D721Med (cell line): ENCODE data around the gene PSMD13.

Experiments used
- DNase-seq: peaks from one replicate; pipeline ENCODE4 v3.0.0; 2011; ENCODE audit warnings: low spot score; ENCODE audit not compliant: insufficient read length
- FAIRE-seq: peaks from 2 replicates; lab custom pipeline; 2011; peaks lifted over from hg19 to GRCh38; lab: Jason Lieb, UNC
- CTCF ChIP-seq: IDR thresholded peaks from 2 replicates; pipeline ENCODE4 v1.5.1; 2012; ENCODE audit warnings: mild to moderate bottlenecking, control low read depth; ENCODE audit not compliant: insufficient read depth; ENCODE audit errors: missing control alignments

PSMD13 gene

GRCh38 chr11:280706-281485 lies 44.1 kb downstream of the PSMD13 start:
- DNase-seq (no peak), FAIRE-seq (no peak)
- TF ChIP-seq CTCF: no peak

GRCh38 chr11:281486-282161 lies 44.8 kb downstream of the PSMD13 start:
- no peak for FAIRE-seq
- DNase-seq: no peak
- TF ChIP-seq CTCF: no peak

GRCh38 chr11:282171-282570 lies 45.4 kb downstream of the PSMD13 start:
- DNase-seq: no peak
- no peak for TF ChIP-seq CTCF
- FAIRE-seq: no peak

- FAIRE-seq: no peak
- DNase-seq: no peak
- no peak for TF ChIP-seq CTCF
These were observed 46.0 kb downstream of the PSMD13 start for GRCh38 chr11:282630-283360.

- DNase-seq: no peak
- FAIRE-seq: no peak
- TF ChIP-seq CTCF: no peak
These were observed 46.8 kb downstream of the PSMD13 start for GRCh38 chr11:283405-284104.

GRCh38 chr11:284105-285020 lies 47.6 kb downstream of the PSMD13 start:
- DNase-seq: no peak
- FAIRE-seq: no peak

More at GRCh38 chr11:284105-285020, 47.6 kb downstream of the PSMD13 start:
- TF ChIP-seq CTCF: no peak
